Thyroid gland (tissue), 4 donors: ENCODE measurements around the gene UBD.

Experiments used
- CTCF ChIP-seq, 6 experiments: fragments of 200-600 bp in 3 of 6; fragments of 450-650 bp in 3 of 6; sonication (generic) in 3 of 6; IDR thresholded peaks; one replicate each; pipeline ENCODE4 v1.5.1; 2016 to 2019; ENCODE audit warnings: antibody characterized with exemption in 6 of 6, mild to moderate bottlenecking in 2 of 6, inconsistent platforms in 1 of 6, moderate library complexity in 1 of 6
- POLR2A ChIP-seq, 2 donors: fragments of 450-650 bp; IDR thresholded peaks; one replicate each; pipeline ENCODE4 v1.6.1; 2017; ENCODE audit warnings: antibody characterized with exemption in 2 of 2, mild to moderate bottlenecking in 2 of 2, moderate library complexity in 1 of 2

DNA sequence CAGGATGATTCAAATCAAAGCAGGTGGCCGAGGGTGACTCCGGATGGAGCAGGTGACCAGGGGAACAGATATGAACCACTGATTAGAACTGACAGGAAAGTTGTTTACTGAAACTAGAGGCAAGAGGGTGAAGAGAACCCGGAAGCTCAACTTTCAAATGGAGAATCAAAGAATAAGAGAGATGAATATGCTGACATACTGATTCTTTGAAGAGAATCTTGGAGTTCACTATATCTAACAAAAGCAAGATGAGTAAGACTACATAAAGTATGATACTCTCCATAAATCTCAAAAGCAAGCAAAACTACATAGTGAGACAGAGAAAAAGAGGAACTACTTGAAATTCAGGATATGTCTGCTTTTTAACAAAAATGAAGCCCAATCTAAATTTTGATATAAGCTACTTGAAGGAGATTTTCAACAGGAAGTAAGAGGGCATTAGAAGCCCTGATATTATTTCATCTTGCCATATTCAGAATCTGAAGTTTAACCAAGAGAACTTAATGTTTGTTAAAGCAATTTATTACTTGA is 4.0 kb upstream of the UBD start:
- no peak for TF ChIP-seq POLR2A (IDR thresholded peaks at IDR 0.05)
- no peak for TF ChIP-seq CTCF (IDR thresholded peaks at IDR 0.05)
